Activated naive CD8-positive, alpha-beta T cell treated with anti-CD3 and anti-CD28 coated beads, Interleukin-2, amount 50 U/mL, for 24 hours (primary cell): ENCODE measurements around the gene CCNL2.
"Not testable (repeated sequence)": the region's sequence is repeated elsewhere in the genome, so short reads cannot be mapped to it uniquely, and the experiment has no call there.

Experiments
- ATAC-seq: fragments of 150-1000 bp; cut with Tn5 transposase; one replicate; pipeline ENCODE4 v1.10.0; 2021
- DNase-seq: peaks from one replicate; pipeline ENCODE4 v3.0.0; 2021
- H3K27ac Mint-ChIP-seq: one replicate; pipeline ENCODE4 v1.8.0; 2021; ENCODE audit warnings: mild to moderate bottlenecking, mixed read lengths
- H3K27me3 Mint-ChIP-seq: one replicate; pipeline ENCODE4 v1.8.0; 2021; ENCODE audit warnings: mixed read lengths
- H3K36me3 Mint-ChIP-seq: one replicate; pipeline ENCODE4 v1.8.0; 2021; ENCODE audit warnings: low read depth, mixed read lengths
- H3K4me1 Mint-ChIP-seq: one replicate; pipeline ENCODE4 v1.8.0; 2021; ENCODE audit warnings: mixed read lengths
- H3K4me3 Mint-ChIP-seq: one replicate; pipeline ENCODE4 v1.8.0; 2021; ENCODE audit warnings: mild to moderate bottlenecking, moderate library complexity, mixed read lengths
- H3K9me3 Mint-ChIP-seq: one replicate; pipeline ENCODE4 v1.8.0; 2021; ENCODE audit warnings: mixed read lengths

CCNL2 gene

GRCh38 chr1:1387098-1388077, 11.7 kb downstream of the CCNL2 start:
- no peak for ATAC-seq
- Mint-ChIP-seq H3K27me3 (no peaks in the 10 kb centered on the region), H3K36me3 (peaks cover 61% of the 10 kb centered on the region)

GRCh38 chr1:1385931-1386330, 13.2 kb downstream of the CCNL2 start:
- H3K36me3 Mint-ChIP-seq, result peaks cover 50% of the 10 kb centered on the region
- no peak overlapping the region for H3K27ac Mint-ChIP-seq
- ATAC-seq, result no peak

More at GRCh38 chr1:1387098-1388077, 11.7 kb downstream of the CCNL2 start:
- Mint-ChIP-seq H3K27ac (no peak overlapping the region), H3K4me1 (no peaks in the 10 kb centered on the region), H3K4me3 (no peak overlapping the region), H3K9me3 (no peaks in the 10 kb centered on the region)
- no peak for DNase-seq

DNA sequence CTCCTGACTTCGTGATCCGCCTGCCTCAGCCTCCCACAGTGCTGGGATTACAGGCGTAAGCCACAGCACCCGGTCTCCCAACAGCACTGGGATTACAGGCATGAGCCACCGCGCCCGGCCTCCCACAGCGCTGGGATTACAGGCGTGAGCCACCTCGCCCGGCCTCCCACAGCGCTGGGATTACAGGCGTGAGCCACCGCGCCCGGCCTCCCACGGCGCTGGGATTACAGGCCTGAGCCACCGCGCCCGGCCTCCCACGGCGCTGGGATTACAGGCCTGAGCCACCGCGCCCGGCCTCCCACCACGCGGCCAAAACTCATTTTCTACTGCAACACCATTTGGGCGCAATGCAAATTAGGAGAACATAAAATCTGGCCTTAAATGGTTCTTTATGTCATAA, 13.8 kb downstream of the CCNL2 start:
- not testable (repeated sequence) for ATAC-seq, H3K9me3 Mint-ChIP-seq, DNase-seq, H3K27ac Mint-ChIP-seq, H3K4me1 Mint-ChIP-seq, H3K4me3 Mint-ChIP-seq, H3K27me3 Mint-ChIP-seq
- peaks cover 44% of the 10 kb centered on the region for H3K36me3 Mint-ChIP-seq

More at GRCh38 chr1:1385931-1386330, 13.2 kb downstream of the CCNL2 start:
- Mint-ChIP-seq H3K9me3 (no peaks in the 10 kb centered on the region), H3K4me1 (no peaks in the 10 kb centered on the region), H3K4me3 (no peak overlapping the region), H3K27me3 (no peaks in the 10 kb centered on the region)
- no peak for DNase-seq

DNA sequence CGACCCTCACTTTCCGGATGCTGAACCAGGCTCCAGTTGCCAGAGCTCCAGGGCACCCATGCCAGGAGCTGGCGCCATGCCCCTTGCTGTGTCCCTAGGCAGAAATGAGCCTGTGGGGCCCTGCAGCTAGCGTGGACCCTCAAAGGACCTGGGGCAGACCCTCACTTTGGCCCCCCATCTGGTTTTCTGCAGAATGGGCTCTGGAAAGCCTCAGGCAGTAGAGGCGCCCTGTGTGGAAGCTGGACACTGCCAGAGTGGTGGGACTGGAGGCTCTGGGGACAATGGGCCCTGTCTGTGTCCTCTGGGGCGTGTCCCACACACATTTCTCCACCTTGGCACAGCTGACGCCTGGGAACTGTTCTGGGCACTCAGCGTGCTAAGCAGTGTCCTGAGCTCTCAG, 17.8 kb downstream of the CCNL2 start:
- no peaks in the 10 kb centered on the region for H3K4me1 Mint-ChIP-seq
- ATAC-seq, result no peak
- H3K36me3 Mint-ChIP-seq, result peaks cover 7% of the 10 kb centered on the region
- H3K27ac Mint-ChIP-seq, result no peak overlapping the region
- H3K27me3 Mint-ChIP-seq, result no peaks in the 10 kb centered on the region
- no peak for DNase-seq
- H3K4me3 Mint-ChIP-seq, result no peak overlapping the region
- no peaks in the 10 kb centered on the region for H3K9me3 Mint-ChIP-seq

- H3K27me3 Mint-ChIP-seq, result no peaks in the 10 kb centered on the region
These were observed 18.3 kb downstream of the CCNL2 start for GRCh38 chr1:1380860-1381259.

GRCh38 chr1:1377540-1378205, 21.5 kb downstream of the CCNL2 start:
- H3K27me3 Mint-ChIP-seq, result no peaks in the 10 kb centered on the region
- H3K4me1 Mint-ChIP-seq, result peaks cover 20% of the 10 kb centered on the region
- no peak for ATAC-seq
- H3K4me3 Mint-ChIP-seq, result no peak overlapping the region
- H3K36me3 Mint-ChIP-seq, result peaks cover 2% of the 10 kb centered on the region
- H3K9me3 Mint-ChIP-seq, result no peaks in the 10 kb centered on the region
- no peak overlapping the region for H3K27ac Mint-ChIP-seq
- DNase-seq, result no peak

More at GRCh38 chr1:1380860-1381259, 18.3 kb downstream of the CCNL2 start:
- no peaks in the 10 kb centered on the region for H3K9me3 Mint-ChIP-seq
- no peak for DNase-seq
- H3K4me3 Mint-ChIP-seq, result no peak overlapping the region
- H3K36me3 Mint-ChIP-seq, result peaks cover 3% of the 10 kb centered on the region
- no peak for ATAC-seq
- no peak overlapping the region for H3K27ac Mint-ChIP-seq
- H3K4me1 Mint-ChIP-seq, result peaks cover 2% of the 10 kb centered on the region

DNA sequence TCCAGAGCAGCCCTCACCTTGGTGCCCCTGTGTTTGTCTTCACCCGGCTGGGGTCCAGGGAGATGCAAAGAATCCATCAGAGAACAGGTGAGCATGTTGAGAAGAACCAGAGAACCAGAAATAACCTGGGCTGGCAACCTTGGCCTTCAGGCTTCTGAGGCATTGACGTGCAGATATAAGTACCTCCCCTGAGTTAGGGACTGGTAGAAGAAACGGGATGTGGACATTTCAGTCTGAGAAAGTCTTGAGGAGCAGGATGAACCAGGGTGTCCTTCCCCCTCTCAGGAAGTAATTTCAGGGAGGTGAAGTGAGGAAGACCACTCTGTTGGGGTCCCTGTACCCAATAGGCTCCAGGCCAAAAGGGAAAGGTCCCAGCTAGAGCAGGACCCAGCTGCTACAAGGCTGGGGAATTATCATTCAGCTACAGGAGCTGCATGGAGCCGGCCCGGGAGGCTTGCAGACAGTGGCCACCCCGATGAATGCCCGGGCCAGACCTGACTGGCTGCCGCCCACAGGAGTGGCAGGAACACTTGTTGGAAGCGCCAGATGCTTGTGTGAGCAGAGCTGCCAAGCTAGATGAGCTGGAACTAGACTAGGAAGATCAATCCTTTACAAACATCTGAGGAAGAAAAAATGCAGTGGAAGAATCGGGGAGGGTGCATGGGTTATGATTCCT, 22.4 kb downstream of the CCNL2 start:
- Mint-ChIP-seq H3K4me1 (peaks cover 26% of the 10 kb centered on the region), H3K27ac (no peak overlapping the region), H3K9me3 (no peaks in the 10 kb centered on the region), H3K4me3 (peak overlapping the region; percentile 85), H3K27me3 (no peaks in the 10 kb centered on the region), H3K36me3 (peaks cover 2% of the 10 kb centered on the region)
- DNase-seq, result no peak
- no peak for ATAC-seq

DNA sequence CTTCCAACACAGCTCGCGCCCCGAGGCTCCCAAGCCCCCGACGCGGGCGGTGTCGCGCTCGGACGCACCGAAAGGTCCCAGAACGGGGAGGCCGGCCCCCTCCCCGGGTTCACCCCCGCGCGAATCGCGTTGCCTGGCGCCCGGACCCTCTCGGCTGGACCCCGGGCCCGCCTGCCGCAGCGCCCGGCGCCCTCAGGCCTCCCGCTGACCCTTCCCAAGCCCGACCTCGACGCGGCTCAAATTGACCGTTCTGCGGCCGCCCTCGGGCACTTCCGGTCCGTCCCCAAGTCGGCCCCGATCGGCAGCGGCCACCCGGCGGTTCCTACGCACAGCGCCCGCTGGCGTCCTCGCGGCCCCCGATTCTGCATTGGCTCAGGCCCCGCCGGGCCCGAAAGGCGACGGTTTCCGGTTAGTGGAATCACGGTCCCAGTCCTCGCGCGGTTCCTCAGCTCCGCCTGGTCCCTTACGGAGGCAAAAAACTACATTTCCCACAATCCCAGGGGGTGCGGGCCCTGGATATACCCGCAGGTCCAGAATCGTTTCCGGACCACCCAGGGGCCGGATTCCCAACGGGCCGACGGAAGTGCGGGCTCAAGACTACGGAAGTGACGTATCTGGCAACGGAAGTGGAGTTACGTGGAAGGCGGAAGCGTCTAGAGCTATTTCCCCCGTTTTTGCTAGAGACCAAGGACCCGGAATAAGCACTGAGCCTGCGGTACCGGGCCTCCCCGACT, 24.0 kb downstream of the CCNL2 start, which contains the start of gene AURKAIP1:
AURKAIP1 (minus strand) TSS at position 279 of the 734 bp plus-strand sequence. CDS start 451 bp downstream, outside the sequence.
- DNase-seq, result peak; percentile 95
- Mint-ChIP-seq H3K4me1 (peaks cover 34% of the 10 kb centered on the region), H3K9me3 (no peaks in the 10 kb centered on the region), H3K36me3 (peaks cover 2% of the 10 kb centered on the region), H3K27me3 (no peaks in the 10 kb centered on the region), H3K27ac (peak within 1 kb of the TSS; percentile 90), H3K4me3 (peak within 1 kb of the TSS; percentile 85)
- ATAC-seq, result peak; percentile 97

DNA sequence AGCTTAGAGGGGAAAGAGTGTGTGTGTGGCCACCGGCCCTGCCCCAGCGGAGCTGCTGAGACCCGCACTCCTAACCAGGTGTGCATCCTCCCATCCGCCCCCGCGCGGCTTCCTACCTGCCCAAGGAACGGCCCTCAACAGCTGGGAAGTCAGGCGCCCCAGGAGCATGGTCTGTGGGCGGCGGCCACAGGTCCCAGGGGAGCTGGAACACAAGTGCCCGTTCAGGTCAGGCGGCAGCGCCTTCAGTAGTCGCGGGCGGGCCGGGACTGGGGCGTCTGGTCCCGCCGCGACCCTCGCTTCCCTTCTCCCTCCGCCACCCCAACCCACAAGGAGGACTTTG, 24.6 kb downstream of the CCNL2 start:
- Mint-ChIP-seq H3K27me3 (no peaks in the 10 kb centered on the region), H3K36me3 (peaks cover 2% of the 10 kb centered on the region), H3K4me3 (peak overlapping the region; percentile 85), H3K4me1 (peaks cover 36% of the 10 kb centered on the region), H3K9me3 (no peaks in the 10 kb centered on the region), H3K27ac (peak overlapping the region; percentile 90)
- ATAC-seq, result no peak
- DNase-seq, result peak; percentile 23

DNA sequence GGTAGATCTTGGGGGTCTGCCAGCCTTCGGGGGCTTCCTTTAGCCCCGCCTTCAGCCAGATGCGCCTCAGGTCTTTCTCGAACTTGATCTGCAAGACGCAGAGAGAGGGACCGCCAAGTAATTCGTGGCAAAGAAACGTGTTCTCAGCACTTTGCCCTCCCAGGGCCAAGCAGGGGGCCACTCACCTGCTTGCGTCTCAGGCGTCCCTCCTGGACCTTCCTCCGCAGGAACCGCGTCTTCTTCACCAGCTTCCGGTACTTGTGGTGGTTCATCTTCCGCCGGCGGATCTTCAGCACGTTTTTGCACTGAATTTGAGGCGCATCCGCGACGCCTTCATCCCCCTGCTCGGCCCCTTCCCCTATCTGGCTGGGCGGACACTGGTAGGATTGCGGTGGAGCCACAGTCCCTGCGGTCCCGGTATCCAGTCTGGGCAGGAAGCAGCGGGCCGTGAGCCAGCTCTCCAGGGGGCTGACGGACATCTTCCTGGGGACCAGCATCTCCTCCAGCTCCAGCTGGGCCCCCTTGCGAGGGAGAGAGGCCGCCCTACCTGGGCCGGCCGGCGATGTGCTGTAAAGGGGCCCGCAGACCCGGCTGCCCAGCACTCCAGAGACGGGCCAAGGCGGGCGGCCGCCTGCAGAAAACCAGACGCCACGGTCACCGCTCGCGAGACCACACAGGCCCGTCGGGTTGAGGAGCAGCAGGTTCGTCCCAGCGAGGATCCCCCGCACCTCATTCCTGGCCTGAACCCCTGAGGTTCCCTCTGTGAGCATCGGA, 25.1 kb downstream of the CCNL2 start:
- peaks cover 36% of the 10 kb centered on the region for H3K4me1 Mint-ChIP-seq
- peaks cover 2% of the 10 kb centered on the region for H3K36me3 Mint-ChIP-seq
- peak overlapping the region; percentile 85 for H3K4me3 Mint-ChIP-seq
- H3K9me3 Mint-ChIP-seq, result no peaks in the 10 kb centered on the region
- H3K27ac Mint-ChIP-seq, result peak overlapping the region; percentile 90
- ATAC-seq (no peak), DNase-seq (no peak)
- H3K27me3 Mint-ChIP-seq, result no peaks in the 10 kb centered on the region

DNA sequence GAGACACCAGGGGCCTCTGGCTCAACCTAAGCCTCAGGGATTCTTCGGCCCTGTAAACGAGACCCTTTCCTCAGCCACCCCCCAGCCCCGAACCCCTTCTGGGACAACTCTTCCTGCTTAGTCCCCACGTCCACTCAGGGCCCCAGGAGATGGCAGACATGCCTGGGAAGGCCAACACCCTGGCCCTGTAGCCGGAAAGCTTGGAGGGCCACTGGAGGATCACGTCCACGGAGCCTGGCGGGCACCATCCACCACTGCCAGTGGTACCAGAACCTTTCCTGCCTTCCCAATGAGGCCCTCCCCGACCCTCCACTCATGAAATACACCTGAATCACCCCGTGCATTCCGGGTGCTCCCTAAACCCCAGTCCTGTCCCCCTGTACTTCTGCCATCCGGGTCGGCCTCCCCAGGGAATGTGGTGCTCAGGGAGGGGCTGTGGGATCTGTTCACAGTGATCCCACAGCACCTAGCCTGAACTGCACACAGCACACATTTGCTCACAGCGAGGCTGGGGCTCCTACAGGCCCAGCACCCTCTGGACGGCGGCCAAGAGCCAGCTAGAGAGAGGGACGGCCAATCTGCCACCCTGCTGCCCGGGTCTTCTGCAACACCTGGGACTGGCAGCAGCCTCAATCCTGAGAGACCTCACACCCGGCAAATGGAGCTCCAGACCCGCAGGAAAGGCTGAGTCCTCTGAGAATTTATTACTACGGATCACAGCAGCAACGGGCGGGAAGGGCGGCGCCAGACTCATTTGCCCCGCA, 25.9 kb downstream of the CCNL2 start:
- H3K9me3 Mint-ChIP-seq, result no peaks in the 10 kb centered on the region
- no peak for DNase-seq

DNA sequence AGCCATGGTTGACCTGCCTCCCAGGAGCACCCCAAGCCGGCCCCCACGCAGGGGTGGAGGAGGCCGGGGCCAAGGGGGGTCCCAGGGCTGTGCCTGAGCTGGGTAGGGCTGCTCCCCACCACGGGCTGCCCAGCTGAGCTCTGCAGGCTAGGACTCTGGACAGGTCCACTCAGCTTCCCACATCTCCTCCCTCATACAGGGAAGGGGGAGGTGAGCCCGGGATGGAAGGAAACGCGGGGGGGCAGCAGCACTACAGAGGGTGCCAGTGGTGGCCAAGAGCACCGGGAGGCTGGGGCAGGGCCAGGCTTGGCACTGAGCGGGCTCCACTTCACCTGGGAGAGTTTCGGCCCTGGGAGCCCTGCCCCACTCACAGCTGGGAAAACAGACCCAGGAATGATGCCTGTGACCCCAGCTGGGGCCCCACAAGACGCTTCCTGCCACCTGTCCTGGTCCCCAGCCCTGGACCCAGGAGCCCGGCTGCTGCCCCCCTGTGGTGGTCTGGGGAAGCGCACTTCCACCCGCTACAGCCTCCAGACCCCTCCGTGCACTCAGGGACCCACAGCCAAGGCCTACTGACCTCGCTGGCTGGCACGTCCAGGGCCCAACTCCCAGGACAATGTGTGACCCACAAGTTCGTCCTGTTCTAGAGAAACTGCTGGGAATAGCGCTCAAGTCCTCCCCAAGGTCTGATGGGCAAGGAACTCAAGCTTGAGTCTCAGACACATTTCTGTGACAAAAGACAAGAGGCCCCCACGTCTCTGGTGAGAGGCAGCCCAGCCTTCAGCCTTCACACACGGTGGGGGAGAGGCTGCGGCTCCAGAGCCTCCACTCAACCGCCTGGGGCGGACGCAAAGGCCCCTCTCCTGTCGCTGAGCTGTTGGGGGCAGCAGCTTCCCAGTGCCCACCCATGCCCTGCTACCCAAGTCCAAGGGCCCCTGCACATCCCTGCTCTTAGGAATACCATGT, 27.1 kb downstream of the CCNL2 start:
- peaks cover 2% of the 10 kb centered on the region for H3K36me3 Mint-ChIP-seq
- peaks cover 36% of the 10 kb centered on the region for H3K4me1 Mint-ChIP-seq
- no peaks in the 10 kb centered on the region for H3K27me3 Mint-ChIP-seq
- no peaks in the 10 kb centered on the region for H3K9me3 Mint-ChIP-seq
- DNase-seq (peak; percentile 90), ATAC-seq (peak; percentile 35)
- peak overlapping the region; percentile 51 for H3K4me3 Mint-ChIP-seq
- peak overlapping the region; percentile 29 for H3K27ac Mint-ChIP-seq

More for the DNA sequence above, 25.9 kb downstream of the CCNL2 start:
- Mint-ChIP-seq H3K4me1 (peaks cover 36% of the 10 kb centered on the region), H3K4me3 (peak overlapping the region; percentile 85), H3K27me3 (no peaks in the 10 kb centered on the region), H3K27ac (peak overlapping the region; percentile 64), H3K36me3 (peaks cover 2% of the 10 kb centered on the region)
- no peak for ATAC-seq
